H1 (cell line): ENCODE results near the gene GNAO1. TPM values are rescaled to one million over a fixed set of nuclear protein-coding genes. Genes with fewer than 3 reads are reported as not detected.

Source experiments
- CTCF ChIA-PET: fragments of 300-600 bp; sonication (Branson Sonifier 250); formaldehyde crosslinking; loops from one replicate; lab custom pipeline; 2021; ENCODE audit not compliant: partially characterized antibody; lab: Charles Lee
- POLR2A ChIA-PET: fragments of 300-600 bp; sonication (Branson Sonifier 250); formaldehyde crosslinking; loops from one replicate; lab custom pipeline; 2021; ENCODE audit warnings: inconsistent platforms; ENCODE audit not compliant: partially characterized antibody; lab: Charles Lee
- DNase-seq, 2 experiments: peaks; one replicate each; pipeline versions ENCODE4 v3.0.0 to v3.0.0-alpha.2; 2010 to 2022; ENCODE audit warnings: low spot score in 2 of 2, low read depth in 1 of 2, mixed read lengths in 1 of 2
- FAIRE-seq: peaks from 2 replicates; lab custom pipeline; 2011; peaks lifted over from hg19 to GRCh38; lab: Jason Lieb, UNC
- H2AFZ ChIP-seq: 2 replicates; pipeline ENCODE4 v1.8.1; 2012; ENCODE audit warnings: low read length, inconsistent platforms
- H2AK5ac ChIP-seq: 2 replicates; pipeline ENCODE4 v1.6.1; 2013; ENCODE audit warnings: low read depth, low read length
- H2BK120ac ChIP-seq: replicated peaks from 2 replicates; pipeline ENCODE3; 2013; ENCODE audit warnings: low read depth, low read length, inconsistent platforms
- H2BK12ac ChIP-seq: 2 replicates; pipeline ENCODE4 v1.6.1; 2013; ENCODE audit warnings: low read depth, low read length
- H2BK15ac ChIP-seq: 2 replicates; pipeline ENCODE4 v1.6.1; 2013; ENCODE audit warnings: low read length
- H2BK20ac ChIP-seq: 2 replicates; pipeline ENCODE4 v1.6.1; 2013; ENCODE audit warnings: low read length
- H2BK5ac ChIP-seq: 2 replicates; pipeline ENCODE4 v1.6.1; 2013; ENCODE audit warnings: low read depth, low read length
- H3K14ac ChIP-seq: 2 replicates; pipeline ENCODE4 v1.6.1; 2013; ENCODE audit warnings: inconsistent platforms; ENCODE audit not compliant: insufficient read length
- H3K18ac ChIP-seq: 2 replicates; pipeline ENCODE4 v1.6.1; 2013; ENCODE audit warnings: low read length; ENCODE audit errors: extremely low read depth
- H3K23ac ChIP-seq: 2 replicates; pipeline ENCODE4 v1.6.1; 2013; ENCODE audit warnings: inconsistent platforms; ENCODE audit not compliant: insufficient read length
- H3K23me2 ChIP-seq: 2 replicates; pipeline ENCODE4 v1.6.1; 2013; ENCODE audit warnings: low read depth, low read length
- H3K27ac ChIP-seq: 2 replicates; pipeline ENCODE4 v1.6.1; 2011; ENCODE audit warnings: low read depth, low read length, inconsistent platforms
- H3K27me3 ChIP-seq, 4 experiments: replicated peaks in 1 of 4; 1 replicate in 1 of 4; 2 replicates in 3 of 4; pipeline versions ENCODE4 v1.6.1 to v1.8.1; 2011 to 2013; ENCODE audit warnings: low read length in 3 of 4, mild to moderate bottlenecking in 3 of 4, inconsistent platforms in 2 of 4, mixed read lengths in 2 of 4, moderate library complexity in 1 of 4; ENCODE audit not compliant: control insufficient read depth in 3 of 4, insufficient read depth in 3 of 4; ENCODE audit errors: extremely low read depth in 1 of 4
- H3K36me3 ChIP-seq, 4 experiments: 2 replicates each; pipeline versions ENCODE4 v1.6.1 to v1.8.1; 2011 to 2013; ENCODE audit warnings: mild to moderate bottlenecking in 4 of 4, low read length in 3 of 4, moderate library complexity in 2 of 4, control low read depth in 1 of 4, inconsistent platforms in 1 of 4; ENCODE audit not compliant: insufficient read depth in 4 of 4, control insufficient read depth in 2 of 4
- H3K4ac ChIP-seq: replicated peaks from 2 replicates; pipeline ENCODE3; 2013; ENCODE audit warnings: low read length, low read depth, mixed read lengths, inconsistent platforms; ENCODE audit not compliant: insufficient read length
- H3K4me1 ChIP-seq, 4 experiments: replicated peaks in 1 of 4; 1 replicate in 1 of 4; 2 replicates in 3 of 4; pipeline versions ENCODE4 v1.6.1 to v1.8.1; 2011 to 2013; ENCODE audit warnings: low read length in 3 of 4, inconsistent platforms in 2 of 4, mixed read lengths in 1 of 4; ENCODE audit not compliant: insufficient read depth in 4 of 4, control insufficient read depth in 3 of 4
- H3K4me2 ChIP-seq, 2 experiments: 2 replicates each; pipeline versions ENCODE4 v1.6.1 to v1.8.1; 2011 to 2013; ENCODE audit warnings: low read depth in 2 of 2, low read length in 2 of 2, control low read depth in 1 of 2, inconsistent platforms in 1 of 2, mild to moderate bottlenecking in 1 of 2; ENCODE audit not compliant: insufficient read depth in 1 of 2
- H3K4me3 ChIP-seq, 4 experiments: fragments of 200-600, 300-600 bp in 1 of 4; sonication (generic), shearing (Covaris generic), sonication (Bioruptor Twin) in 1 of 4; 2 replicates each; pipeline versions ENCODE4 v1.5.1 to v1.8.1; 2011 to 2016; ENCODE audit warnings: low read length in 4 of 4, low read depth in 3 of 4, control low read depth in 2 of 4, inconsistent platforms in 2 of 4, mild to moderate bottlenecking in 2 of 4, mixed read lengths in 1 of 4, moderate library complexity in 1 of 4; ENCODE audit not compliant: insufficient read depth in 2 of 4; ENCODE audit errors: extremely low read depth in 1 of 4
- H3K56ac ChIP-seq: replicated peaks from 2 replicates; pipeline ENCODE3; 2013; ENCODE audit warnings: low read depth, mild to moderate bottlenecking, mixed read lengths, low read length, inconsistent platforms; ENCODE audit not compliant: insufficient read length
- H3K79me1 ChIP-seq: 2 replicates; pipeline ENCODE4 v1.6.1; 2013; ENCODE audit warnings: low read depth, low read length, control low read depth
- H3K79me2 ChIP-seq, 2 experiments: 2 replicates each; pipeline versions ENCODE4 v1.6.1 to v1.8.1; 2012 to 2013; ENCODE audit warnings: low read length in 2 of 2, mild to moderate bottlenecking in 2 of 2, inconsistent platforms in 1 of 2; ENCODE audit not compliant: insufficient read depth in 2 of 2, control insufficient read depth in 1 of 2
- H3K9ac ChIP-seq, 4 experiments: replicated peaks in 1 of 4; 1 replicate in 1 of 4; 2 replicates in 3 of 4; pipeline versions ENCODE4 v1.6.1 to v1.8.1; 2011 to 2013; ENCODE audit warnings: low read depth in 3 of 4, low read length in 3 of 4, control low read depth in 2 of 4, mild to moderate bottlenecking in 2 of 4, moderate library complexity in 2 of 4, inconsistent platforms in 1 of 4; ENCODE audit errors: extremely low read depth in 1 of 4
- H3K9me3 ChIP-seq, 2 experiments: 2 replicates each; pipeline versions ENCODE4 v1.6.1 to v1.8.1; 2012 to 2013; ENCODE audit warnings: mild to moderate bottlenecking in 2 of 2, moderate library complexity in 2 of 2, control low read depth in 1 of 2, inconsistent platforms in 1 of 2, low read depth in 1 of 2, low read length in 1 of 2, mixed read lengths in 1 of 2; ENCODE audit not compliant: insufficient read depth in 2 of 2
- H4K20me1 ChIP-seq, 2 experiments: replicated peaks in 1 of 2; 2 replicates each; pipeline versions ENCODE3 to v1.8.1; 2011 to 2013; ENCODE audit warnings: inconsistent platforms in 2 of 2, low read length in 2 of 2, mild to moderate bottlenecking in 1 of 2; ENCODE audit not compliant: insufficient read depth in 2 of 2, control insufficient read depth in 1 of 2
- H4K5ac ChIP-seq: 2 replicates; pipeline ENCODE4 v1.6.1; 2013; ENCODE audit warnings: low read length, low read depth, mixed read lengths, inconsistent platforms; ENCODE audit not compliant: insufficient read length
- H4K8ac ChIP-seq: 2 replicates; pipeline ENCODE4 v1.8.0; 2013; ENCODE audit warnings: mild to moderate bottlenecking, moderate library complexity, low read length, inconsistent platforms; ENCODE audit not compliant: insufficient read depth; ENCODE audit errors: extremely low read depth
- H4K91ac ChIP-seq: replicated peaks from 2 replicates; pipeline ENCODE3; 2013; ENCODE audit warnings: low read length, mixed read lengths, inconsistent platforms; ENCODE audit not compliant: insufficient read length
- GTF2F1 ChIP-seq: IDR thresholded peaks from 2 replicates; pipeline ENCODE4 v1.6.1; 2012; ENCODE audit warnings: low read depth, low read length, improper control_type of control experiment, borderline replicate concordance
- JUND ChIP-seq: IDR thresholded peaks from 2 replicates; pipeline ENCODE4 v1.6.1; 2011; ENCODE audit warnings: mild to moderate bottlenecking, improper control_type of control experiment, low read length
- RNF2 ChIP-seq: fragments of 200-900, 300-1000 bp; sonication (generic); IDR thresholded peaks from 2 replicates; pipeline ENCODE4 v1.7.1; 2016; ENCODE audit warnings: borderline replicate concordance, low read depth, mild to moderate bottlenecking, antibody characterized with exemption, low read length; ENCODE audit not compliant: poor library complexity, severe bottlenecking; ENCODE audit errors: missing control alignments
- SRF ChIP-seq: IDR thresholded peaks from 2 replicates; pipeline ENCODE4 v1.6.1; 2011; ENCODE audit warnings: mild to moderate bottlenecking, low read depth, low read length, moderate library complexity
- TEAD4 ChIP-seq: IDR thresholded peaks from 2 replicates; pipeline ENCODE4 v1.6.1; 2012; ENCODE audit warnings: low read depth, low read length, inconsistent platforms, mixed read lengths
- YY1 ChIP-seq: IDR thresholded peaks from 2 replicates; pipeline ENCODE4 v1.6.1; 2011; ENCODE audit warnings: low read depth, mild to moderate bottlenecking, low read length
- WGBS, 2 experiments: shearing (Covaris generic) in 1 of 2; methylation state at CpG; one replicate each; pipeline versions ENCODE4 v1.1.6 to v1.1.7; 2013 to 2015; ENCODE audit warnings: low lambda C conversion rate in 2 of 2, mixed read lengths in 2 of 2, inconsistent platforms in 1 of 2, low coverage in 1 of 2, missing lambda C conversion rate in 1 of 2; ENCODE audit not compliant: insufficient replicate concordance in 2 of 2, insufficient coverage in 1 of 2, insufficient read length in 1 of 2; ENCODE audit errors: extremely low coverage in 1 of 2, missing lambda C conversion rate in 1 of 2; 5-methylcytosine and 5-hydroxymethylcytosine counted together
- polyA plus RNA-seq, 7 experiments: library from polyadenylated mRNA; depleted of rRNA in 3 of 7; stranded (reverse) in 5 of 7; unstranded in 2 of 7; fragments of >200 nt in 5 of 7; fragments of 200-250 nt in 2 of 7; gene quantifications; 1 replicate in 5 of 7; 2 replicates in 1 of 7; 4 replicates in 1 of 7; pipeline versions ENCODE4 v1.2.1 to v1.2.3, GENCODE V29; 2011 to 2013; ENCODE audit warnings: missing spikeins in 2 of 7, mixed read lengths in 2 of 7
- total RNA-seq: library from RNA; stranded (reverse); fragmentation: NEBNext Ultra II Directional; extraction: Animal tissue kit (Norgen Biotek cat#: 25700); gene quantifications from 2 replicates; pipeline ENCODE4 v1.2.1, GENCODE V29; 2021

GNAO1 gene
- total and polyA plus RNA-seq, 2 of the 8 experiments (the other 6 are each of a cell fraction or from before 2014, with no cell fraction given), result 6.7 to 34.4 TPM

GRCh38 chr16:56362057-56362655 is 170.9 kb downstream of the GNAO1 start:
- Histone ChIP-seq H3K23me2 (no peaks in the 10 kb centered on the region), H3K27ac (no peak overlapping the region), H3K79me2 (no peaks in the 10 kb centered on the region), H3K27me3 (no peaks in the 10 kb centered on the region), H4K5ac (no peak overlapping the region), H2AK5ac (no peak overlapping the region), H3K56ac (no peak overlapping the region), H2BK120ac (no peak overlapping the region), H3K4me2 (no peak overlapping the region), H3K4me3 (no peak overlapping the region), H4K20me1 (no peaks in the 10 kb centered on the region), H3K14ac (no peak overlapping the region), H3K36me3 (peaks cover 0 to 3% (median 0%) of the 10 kb centered on the region in 4 experiments; a peak in 3 of 8 replicates), H4K8ac (no peak overlapping the region), H3K18ac (no peak overlapping the region), H2AFZ (no peak overlapping the region), H3K23ac (no peak overlapping the region), H3K9me3 (no peaks in the 10 kb centered on the region), H3K79me1 (no peaks in the 10 kb centered on the region), H3K4ac (no peak overlapping the region), H2BK15ac (no peak overlapping the region), H2BK12ac (no peak overlapping the region), H3K9ac (no peak overlapping the region), H2BK20ac (no peak overlapping the region), H2BK5ac (no peak overlapping the region), H4K91ac (no peak overlapping the region), H3K4me1 (peaks cover 0 to 11% (median 8%) of the 10 kb centered on the region in 4 experiments; a peak in 6 of 7 replicates)
- DNase-seq, result no peak
- ChIA-PET CTCF (interaction anchor here (1.6 kb wide), 1 partner anchor 417 kb away, joined by 3 read pairs; no protein-coding TSS in a partner anchor), POLR2A (no interaction called here)
- WGBS, 2 experiments, result 79% methylated on average over 15 of the region's 15 CpGs; no CpG with 5 or more reads in 1 of the 2 experiments
- FAIRE-seq, result no peak
- no peak for TF ChIP-seq SRF
- TF ChIP-seq RNF2, result no peak
- TF ChIP-seq GTF2F1, result no peak
- no peak for TF ChIP-seq TEAD4
- TF ChIP-seq YY1, result no peak
- no peak for TF ChIP-seq JUND
